Neuronal stem cell (in vitro differentiated cells): ENCODE data around the gene IFITM2.
"Not testable (repeated sequence)": the region's sequence is repeated elsewhere in the genome, so short reads cannot be mapped to it uniquely, and the experiment has no call there.

Experiments
- DNase-seq: peaks from one replicate; pipeline ENCODE4 v3.0.0-alpha.2; 2013; ENCODE audit warnings: low spot score
- H2AFZ ChIP-seq: one replicate; pipeline ENCODE4 v1.6.1; 2013; ENCODE audit warnings: mild to moderate bottlenecking, low read length, inconsistent platforms
- H2AK5ac ChIP-seq: 2 replicates; pipeline ENCODE4 v1.6.1; 2013; ENCODE audit warnings: low read depth, mild to moderate bottlenecking, inconsistent platforms, low read length, moderate library complexity, mixed read lengths
- H2BK120ac ChIP-seq: 2 replicates; pipeline ENCODE4 v1.6.1; 2013; ENCODE audit warnings: low read depth, mild to moderate bottlenecking, inconsistent platforms, low read length, moderate library complexity, mixed read lengths
- H2BK12ac ChIP-seq: one replicate; pipeline ENCODE4 v1.6.1; 2013; ENCODE audit warnings: low read length, inconsistent platforms
- H2BK15ac ChIP-seq: 2 replicates; pipeline ENCODE4 v1.6.1; 2013; ENCODE audit warnings: mild to moderate bottlenecking, low read length, inconsistent platforms, mixed read lengths
- H2BK5ac ChIP-seq: one replicate; pipeline ENCODE4 v1.6.1; 2013; ENCODE audit warnings: inconsistent platforms, mild to moderate bottlenecking, low read length, moderate library complexity
- H3K14ac ChIP-seq: one replicate; pipeline ENCODE4 v1.6.1; 2013; ENCODE audit warnings: low read length, inconsistent platforms
- H3K18ac ChIP-seq: 2 replicates; pipeline ENCODE4 v1.6.1; 2013; ENCODE audit warnings: low read length, inconsistent platforms
- H3K23ac ChIP-seq: 2 replicates; pipeline ENCODE4 v1.6.1; 2013; ENCODE audit warnings: low read depth, mild to moderate bottlenecking, mixed read lengths, low read length, inconsistent platforms; ENCODE audit not compliant: poor library complexity
- H3K27ac ChIP-seq: replicated peaks from 3 replicates; pipeline ENCODE4 v1.5.1; 2013; ENCODE audit warnings: low read length, inconsistent platforms
- H3K27me3 ChIP-seq, 3 experiments: 2 replicates each; pipeline ENCODE4 v1.6.1; 2013; ENCODE audit warnings: low read length in 3 of 3, mild to moderate bottlenecking in 2 of 3, inconsistent platforms in 1 of 3, low read depth in 1 of 3, mixed read lengths in 1 of 3, moderate library complexity in 1 of 3; ENCODE audit not compliant: control insufficient read depth in 3 of 3, insufficient read depth in 3 of 3
- H3K36me3 ChIP-seq, 2 donors: replicated peaks in 1 of 2; 2 replicates each; pipeline ENCODE4 v1.6.1; 2013; ENCODE audit warnings: low read length in 2 of 2; ENCODE audit not compliant: control insufficient read depth in 2 of 2, insufficient read depth in 2 of 2
- H3K4ac ChIP-seq: 2 replicates; pipeline ENCODE4 v1.6.1; 2013; ENCODE audit warnings: inconsistent platforms, mild to moderate bottlenecking, low read length, moderate library complexity
- H3K4me1 ChIP-seq, 2 donors: 1 replicate in 1 of 2; 2 replicates in 1 of 2; pipeline ENCODE4 v1.6.1; 2013; ENCODE audit warnings: low read length in 2 of 2, low read depth in 1 of 2; ENCODE audit not compliant: control insufficient read depth in 2 of 2, insufficient read depth in 1 of 2
- H3K4me2 ChIP-seq: one replicate; pipeline ENCODE4 v1.6.1; 2013; ENCODE audit warnings: mild to moderate bottlenecking, low read length, inconsistent platforms; ENCODE audit not compliant: insufficient read depth, poor library complexity, severe bottlenecking
- H3K4me3 ChIP-seq, 2 donors: 2 replicates each; pipeline ENCODE4 v1.5.1; 2013; ENCODE audit warnings: low read length in 2 of 2, mild to moderate bottlenecking in 2 of 2, inconsistent platforms in 1 of 2, moderate library complexity in 1 of 2
- H3K79me1 ChIP-seq: one replicate; pipeline ENCODE4 v1.6.1; 2013; ENCODE audit warnings: low read depth, mild to moderate bottlenecking, inconsistent platforms, low read length, moderate library complexity
- H3K9ac ChIP-seq: one replicate; pipeline ENCODE4 v1.6.1; 2013; ENCODE audit warnings: mild to moderate bottlenecking, low read depth, low read length, inconsistent platforms; ENCODE audit not compliant: poor library complexity
- H3K9me3 ChIP-seq, 2 donors: replicated peaks in 1 of 2; 2 replicates each; pipeline versions ENCODE3 to v1.6.1; 2013; ENCODE audit warnings: low read length in 2 of 2, mild to moderate bottlenecking in 2 of 2, inconsistent platforms in 1 of 2, low read depth in 1 of 2, mixed read lengths in 1 of 2, moderate library complexity in 1 of 2; ENCODE audit not compliant: control insufficient read depth in 2 of 2, insufficient read depth in 1 of 2
- H4K8ac ChIP-seq: one replicate; pipeline ENCODE4 v1.6.1; 2013; ENCODE audit warnings: low read depth, mild to moderate bottlenecking, inconsistent platforms, low read length, moderate library complexity
- H4K91ac ChIP-seq: one replicate; pipeline ENCODE4 v1.6.1; 2013; ENCODE audit warnings: low read length, low read depth, mild to moderate bottlenecking, inconsistent platforms; ENCODE audit not compliant: poor library complexity
- WGBS, 2 donors: extraction: QIAGEN DNeasy Blood & Tissue Kit; methylation state at CpG; one replicate each; pipeline ENCODE4 v1.1.7; 2013; ENCODE audit warnings: missing lambda C conversion rate in 2 of 2, mixed read lengths in 1 of 2; ENCODE audit not compliant: insufficient read length in 2 of 2, insufficient replicate concordance in 1 of 2; ENCODE audit errors: extremely low coverage in 2 of 2; 5-methylcytosine and 5-hydroxymethylcytosine counted together

IFITM2 gene

GRCh38 chr11:306645-307371 is 808 bp upstream of the IFITM2 start:
- H4K8ac ChIP-seq: no peak overlapping the region
- H3K18ac ChIP-seq: peak overlapping the region; percentile 94
- no peaks in the 10 kb centered on the region for H3K27me3 ChIP-seq
- H3K4me1 ChIP-seq: peaks cover 28 to 34% of the 10 kb centered on the region in 2 donors
- peak overlapping the region; percentile 72 for H3K4ac ChIP-seq
- peak overlapping the region; percentile 25 for H3K14ac ChIP-seq
- H3K79me1 ChIP-seq: peaks cover 3% of the 10 kb centered on the region
- H2BK12ac ChIP-seq: peak overlapping the region; percentile 32
- no CpG with 5 or more reads among the region's 17 CpGs for WGBS, 2 donors
- no peak overlapping the region for H2AFZ ChIP-seq
- H3K27ac ChIP-seq: peak overlapping the region; percentile 7
- peak overlapping the region; percentile 68 for H2BK120ac ChIP-seq
- H3K36me3 ChIP-seq: peaks cover 0 to 4% of the 10 kb centered on the region in 2 donors
- peak overlapping the region; percentile 69 for H2BK5ac ChIP-seq
- no peak overlapping the region for H3K9ac ChIP-seq
- H3K23ac ChIP-seq: peak overlapping the region; percentile 13
- peak overlapping the region; percentile 22 for H2AK5ac ChIP-seq
- H4K91ac ChIP-seq: peak overlapping the region; percentile 60
- peak overlapping the region; percentile 90 for H2BK15ac ChIP-seq
- no peak for DNase-seq
- no peak overlapping the region for H3K4me2 ChIP-seq
- no peak overlapping the region for H3K4me3 ChIP-seq
- peaks cover 4 to 7% of the 10 kb centered on the region in 2 donors for H3K9me3 ChIP-seq

GRCh38 chr11:308740-309665 is 1.4 kb downstream of the IFITM2 start:
- H2AFZ ChIP-seq, DNase-seq, H3K23ac ChIP-seq, H3K36me3 ChIP-seq, H2AK5ac ChIP-seq, H2BK15ac ChIP-seq, H3K27me3 ChIP-seq, H3K27ac ChIP-seq, H3K9me3 ChIP-seq, H4K8ac ChIP-seq, H3K9ac ChIP-seq, H3K4ac ChIP-seq, H4K91ac ChIP-seq, H2BK12ac ChIP-seq, H3K14ac ChIP-seq, H3K79me1 ChIP-seq, H2BK120ac ChIP-seq, H2BK5ac ChIP-seq: not testable (repeated sequence)
- no CpG with 5 or more reads among the region's 24 CpGs for WGBS, 2 donors
- H3K18ac ChIP-seq: peak overlapping the region; percentile 24
- H3K4me3 ChIP-seq: peak overlapping the region in 1 of 2 donors; percentile 63
- H3K4me1 ChIP-seq: peaks cover 40 to 52% of the 10 kb centered on the region in 2 donors
- peak overlapping the region; percentile 60 for H3K4me2 ChIP-seq

GRCh38 chr11:309979-310572 is 2.5 kb downstream of the IFITM2 start:
- Histone ChIP-seq H3K4me3 (peak overlapping the region in 1 of 2 donors; percentile 63), H3K18ac (peak overlapping the region; percentile 31), H3K4me2 (peak overlapping the region; percentile 32), H3K27ac (peak overlapping the region; percentile 63), H3K9ac (peak overlapping the region; percentile 30), H3K4me1 (peaks cover 44 to 54% of the 10 kb centered on the region in 2 donors)
- H4K91ac ChIP-seq, H3K4ac ChIP-seq, H2BK12ac ChIP-seq, H3K23ac ChIP-seq, H2BK15ac ChIP-seq, H2BK5ac ChIP-seq, H2BK120ac ChIP-seq, H4K8ac ChIP-seq, H3K9me3 ChIP-seq, H3K27me3 ChIP-seq, H3K36me3 ChIP-seq, H2AFZ ChIP-seq, H2AK5ac ChIP-seq, H3K14ac ChIP-seq, DNase-seq, H3K79me1 ChIP-seq: not testable (repeated sequence)
- WGBS, 2 donors: no CpG with 5 or more reads among the region's 18 CpGs
